Testis (tissue), 3 donors: ENCODE results near the gene TSPAN17. TPM values are rescaled to one million over a fixed set of nuclear protein-coding genes. Genes with fewer than 3 reads are reported as not detected.

Source experiments
- DNase-seq: peaks from one replicate; pipeline ENCODE4 v3.0.0-alpha.2; 2019
- H3K27ac ChIP-seq, 2 donors: fragments of 200-600 bp; sonication (generic); one replicate each; pipeline ENCODE4 v1.5.1; 2019
- H3K27me3 ChIP-seq: fragments of 200-600 bp; sonication (generic); one replicate; pipeline ENCODE4 v1.5.1; 2019
- H3K36me3 ChIP-seq: fragments of 200-600 bp; sonication (generic); one replicate; pipeline ENCODE4 v1.5.1; 2017; ENCODE audit warnings: low read depth; ENCODE audit errors: missing control alignments
- H3K4me1 ChIP-seq: fragments of 200-600 bp; sonication (generic); one replicate; pipeline ENCODE4 v1.5.1; 2019
- H3K4me3 ChIP-seq, 2 donors: fragments of 200-600 bp; sonication (generic); one replicate each; pipeline ENCODE4 v1.5.1; 2017 to 2019
- H3K9me3 ChIP-seq: fragments of 200-600 bp; sonication (generic); one replicate; pipeline ENCODE4 v1.5.1; 2017
- POLR2A ChIP-seq: fragments of 450-650 bp; IDR thresholded peaks from one replicate; pipeline ENCODE4 v1.6.1; 2017; ENCODE audit warnings: antibody characterized with exemption, mild to moderate bottlenecking, moderate library complexity
- WGBS, 2 donors: methylation state at CpG; one replicate each; pipeline ENCODE4 v1.1.5; 2018; 5-methylcytosine and 5-hydroxymethylcytosine counted together
- intact Hi-C: fragments of 100-400 bp; cut with DNase I; formaldehyde crosslinking; loops from one replicate; pipeline ENCODE4 v1.15.1; 2023; ENCODE audit warnings: low total_unique reads
- polyA plus RNA-seq: library from polyadenylated mRNA; stranded (reverse); fragments of 350-450 nt; fragmentation: Illumina TruSeq; extraction: RNeasy Lipid Tissue Mini Kit (QIAGEN cat#74804); gene quantifications from one replicate; pipeline ENCODE4 v1.2.3, GENCODE V29; 2014; ENCODE audit warnings: low read depth, low replicate concordance; ENCODE audit not compliant: insufficient read depth
- total RNA-seq, 2 donors: library from RNA; depleted of rRNA; stranded (reverse); fragments of >200 nt; gene quantifications; one replicate each; pipeline ENCODE4 v1.2.3, GENCODE V29; 2016
- TF ChIP-seq, protein P1 (sequence below), 3 experiments: fragments of 450-650 bp in 2 of 3; fragments of 200-600 bp in 1 of 3; sonication (generic) in 1 of 3; IDR thresholded peaks; one replicate each; pipeline ENCODE4 v1.5.1; 2016 to 2019; ENCODE audit warnings: antibody characterized with exemption in 3 of 3, mild to moderate bottlenecking in 2 of 3, moderate library complexity in 1 of 3

The TSPAN17 gene
- total and polyA plus RNA-seq, 3 donors from 2014 or later = 31.7 to 57.0 (median 51.7) TPM

DNA sequence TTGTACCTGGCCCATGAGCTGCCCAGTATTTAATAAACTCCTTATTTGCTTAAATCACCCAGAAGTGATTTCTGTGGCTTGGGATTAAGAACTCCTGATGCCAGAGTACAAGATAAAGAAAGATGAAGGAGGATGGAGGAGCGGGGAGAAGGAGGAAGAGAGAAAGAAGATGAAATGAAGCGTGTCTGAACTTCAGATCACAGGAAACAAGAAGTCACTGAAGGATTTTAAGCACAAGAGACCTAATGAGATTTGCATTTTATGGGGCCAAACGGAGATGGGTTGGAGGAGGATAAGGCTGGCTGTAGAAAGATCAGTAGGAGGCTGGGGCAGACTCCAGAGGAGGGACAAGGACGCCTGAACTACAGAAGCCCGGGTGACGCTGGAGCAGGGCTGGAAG, 13.7 kb upstream of the TSPAN17 start:
- no peak for DNase-seq
- H3K9me3 ChIP-seq = no peaks in the 10 kb centered on the region
- H3K27me3 ChIP-seq = no peaks in the 10 kb centered on the region
- intact Hi-C loops = loop anchor here (10.0 kb wide), 1 partner anchor 89 kb away; the partner anchor contains the start of gene CDHR2
- H3K4me3 ChIP-seq = no peak overlapping the region
- H3K27ac ChIP-seq = no peak overlapping the region
- H3K4me1 ChIP-seq = peaks cover 9% of the 10 kb centered on the region
- TF ChIP-seq, protein P1, sequence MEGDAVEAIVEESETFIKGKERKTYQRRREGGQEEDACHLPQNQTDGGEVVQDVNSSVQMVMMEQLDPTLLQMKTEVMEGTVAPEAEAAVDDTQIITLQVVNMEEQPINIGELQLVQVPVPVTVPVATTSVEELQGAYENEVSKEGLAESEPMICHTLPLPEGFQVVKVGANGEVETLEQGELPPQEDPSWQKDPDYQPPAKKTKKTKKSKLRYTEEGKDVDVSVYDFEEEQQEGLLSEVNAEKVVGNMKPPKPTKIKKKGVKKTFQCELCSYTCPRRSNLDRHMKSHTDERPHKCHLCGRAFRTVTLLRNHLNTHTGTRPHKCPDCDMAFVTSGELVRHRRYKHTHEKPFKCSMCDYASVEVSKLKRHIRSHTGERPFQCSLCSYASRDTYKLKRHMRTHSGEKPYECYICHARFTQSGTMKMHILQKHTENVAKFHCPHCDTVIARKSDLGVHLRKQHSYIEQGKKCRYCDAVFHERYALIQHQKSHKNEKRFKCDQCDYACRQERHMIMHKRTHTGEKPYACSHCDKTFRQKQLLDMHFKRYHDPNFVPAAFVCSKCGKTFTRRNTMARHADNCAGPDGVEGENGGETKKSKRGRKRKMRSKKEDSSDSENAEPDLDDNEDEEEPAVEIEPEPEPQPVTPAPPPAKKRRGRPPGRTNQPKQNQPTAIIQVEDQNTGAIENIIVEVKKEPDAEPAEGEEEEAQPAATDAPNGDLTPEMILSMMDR (IDR thresholded peaks at IDR 0.05) = no peak
- TF ChIP-seq POLR2A = no peak
- 35 to 37% methylated on average over 6 of the region's 6 CpGs for WGBS, 2 donors
- H3K36me3 ChIP-seq = no peaks in the 10 kb centered on the region

DNA sequence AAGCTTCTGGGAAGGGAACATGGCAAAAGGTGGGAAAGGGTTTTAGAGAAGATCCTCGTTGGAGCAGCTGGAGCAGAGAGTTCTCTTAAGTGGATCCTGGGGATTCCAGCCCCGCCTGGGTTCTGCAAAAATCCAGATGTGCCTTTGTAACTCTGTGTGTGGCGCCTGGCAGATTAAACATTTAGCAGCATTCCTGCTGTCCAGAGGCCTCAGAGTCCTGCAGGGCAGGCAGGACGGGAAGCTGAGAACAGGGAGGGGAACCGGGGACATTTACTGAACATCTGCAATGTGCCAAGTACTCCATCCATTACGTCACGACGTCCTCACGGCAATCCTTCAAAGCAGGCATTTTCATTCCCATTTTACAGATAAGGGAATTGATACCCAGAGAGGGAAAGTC, 10.9 kb upstream of the TSPAN17 start:
- H3K36me3 ChIP-seq = no peaks in the 10 kb centered on the region
- H3K27ac ChIP-seq = no peak overlapping the region
- DNase-seq = no peak
- intact Hi-C loops = loop anchor here (10.0 kb wide), 1 partner anchor 92 kb away; the partner anchor contains the start of gene CDHR2
- no peaks in the 10 kb centered on the region for H3K27me3 ChIP-seq
- H3K9me3 ChIP-seq = no peaks in the 10 kb centered on the region
- no peaks in the 10 kb centered on the region for H3K4me1 ChIP-seq
- TF ChIP-seq POLR2A = no peak
- TF ChIP-seq, protein P1 (IDR thresholded peaks at IDR 0.05) = no peak
- WGBS, 2 donors = 61 to 62% methylated on average over 9 of the region's 9 CpGs
- H3K4me3 ChIP-seq = no peak overlapping the region

DNA sequence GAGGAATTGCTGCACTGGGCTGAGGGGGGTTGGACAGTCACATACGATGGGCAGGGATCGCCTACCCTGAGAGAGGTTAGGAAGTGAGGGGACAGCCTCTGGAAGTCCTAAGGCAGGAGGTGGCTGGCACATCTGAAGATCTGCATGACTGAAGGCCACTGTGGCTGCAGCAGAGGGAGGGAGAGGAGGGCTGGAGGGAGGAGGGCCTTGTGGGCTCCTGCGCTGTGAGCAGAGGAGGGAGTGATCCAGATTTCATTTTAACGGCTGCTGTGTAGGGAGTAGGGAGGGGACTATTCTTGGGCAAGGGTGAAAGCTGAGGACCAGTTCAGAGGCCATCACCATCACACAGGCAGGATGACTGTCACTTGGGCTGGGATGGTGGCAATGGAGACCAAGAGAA, 9.7 kb upstream of the TSPAN17 start:
- H3K27ac ChIP-seq = no peak overlapping the region
- WGBS, 2 donors = 53 to 54% methylated on average over 4 of the region's 4 CpGs
- no peaks in the 10 kb centered on the region for H3K36me3 ChIP-seq
- H3K4me1 ChIP-seq = no peaks in the 10 kb centered on the region
- no peak for DNase-seq
- no peaks in the 10 kb centered on the region for H3K9me3 ChIP-seq
- intact Hi-C loops = loop anchor here (10.0 kb wide), 1 partner anchor 93 kb away; the partner anchor contains the start of gene CDHR2
- TF ChIP-seq POLR2A = no peak
- TF ChIP-seq, protein P1 (IDR thresholded peaks at IDR 0.05) = no peak
- no peaks in the 10 kb centered on the region for H3K27me3 ChIP-seq
- no peak overlapping the region for H3K4me3 ChIP-seq

DNA sequence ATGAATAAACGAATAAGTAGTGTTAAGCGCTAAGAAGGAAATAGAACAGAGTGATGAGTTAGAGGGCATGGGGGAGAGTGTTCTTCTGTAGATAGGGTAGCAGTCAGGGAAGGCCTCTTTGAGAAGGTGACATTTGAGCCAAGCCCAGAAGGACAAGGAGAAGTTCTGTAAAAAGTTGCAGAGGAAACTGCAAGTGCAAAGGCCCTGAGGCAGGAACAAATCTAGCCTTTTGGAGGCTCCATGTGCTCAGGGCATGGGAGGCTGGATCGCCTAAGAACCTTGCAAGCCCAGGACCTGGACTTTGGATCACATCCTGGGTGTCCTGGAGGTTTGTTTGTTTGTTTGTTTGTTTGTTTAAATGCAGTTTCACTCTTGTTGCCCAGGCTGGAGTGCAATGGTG, 8.8 kb upstream of the TSPAN17 start:
- no peak overlapping the region for H3K4me3 ChIP-seq
- TF ChIP-seq, protein P1 (IDR thresholded peaks at IDR 0.05) = no peak
- TF ChIP-seq POLR2A = no peak
- H3K4me1 ChIP-seq = peaks cover 6% of the 10 kb centered on the region
- DNase-seq = no peak
- H3K27me3 ChIP-seq = no peaks in the 10 kb centered on the region
- no peaks in the 10 kb centered on the region for H3K36me3 ChIP-seq
- H3K27ac ChIP-seq = no peak overlapping the region
- intact Hi-C loops = loop anchor here (10.0 kb wide), 1 partner anchor 94 kb away; the partner anchor contains the start of gene CDHR2
- H3K9me3 ChIP-seq = no peaks in the 10 kb centered on the region
- 90 to 100% methylated on average over 3 of the region's 3 CpGs for WGBS, 2 donors

DNA sequence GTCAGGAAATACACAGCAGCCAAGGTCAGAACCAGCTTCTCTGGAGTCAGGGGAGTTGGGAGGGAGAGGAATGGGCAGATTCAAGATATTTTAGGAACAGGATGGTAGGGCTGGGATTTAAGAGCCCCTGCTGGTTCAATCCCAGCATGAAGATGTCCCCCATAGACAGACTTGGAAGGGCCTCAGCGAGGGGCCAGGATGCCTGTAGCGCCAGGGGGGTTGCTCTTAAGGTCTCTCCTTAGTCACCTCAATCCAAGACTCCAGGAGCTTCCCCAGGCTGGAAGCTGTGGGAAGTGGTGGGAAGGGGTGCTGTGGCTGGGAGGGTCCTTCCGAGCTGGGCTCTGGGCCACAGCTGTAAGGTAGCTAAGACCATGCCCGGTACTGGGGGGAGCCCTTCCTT, 8.1 kb upstream of the TSPAN17 start:
- H3K27ac ChIP-seq = no peak overlapping the region
- WGBS, 2 donors = 78 to 87% methylated on average over 1 to 3 of the region's 4 CpGs
- DNase-seq = no peak

More for the DNA sequence above, 8.1 kb upstream of the TSPAN17 start:
- Histone ChIP-seq H3K4me3 (no peak overlapping the region), H3K4me1 (peaks cover 8% of the 10 kb centered on the region), H3K27me3 (no peaks in the 10 kb centered on the region), H3K9me3 (no peaks in the 10 kb centered on the region), H3K36me3 (no peaks in the 10 kb centered on the region)
- TF ChIP-seq, protein P1 (IDR thresholded peaks at IDR 0.05) = no peak
- TF ChIP-seq POLR2A = no peak
- intact Hi-C loops = loop anchor here (10.0 kb wide), 1 partner anchor 94 kb away; the partner anchor contains the start of gene CDHR2
